Measurements from ENCODE around the gene RNF112. TPM values are rescaled to one million over a fixed set of nuclear protein-coding genes. Genes with fewer than 3 reads are reported as not detected.

RNF112 gene
- total and polyA plus RNA-seq, 3 donors from 2014 or later = 2.1 to 8.1 (median 4.6) TPM

- DNase-seq = no peak
- H3K4me3 ChIP-seq = no peak overlapping the region
- H3K4me1 ChIP-seq = peaks cover 3% of the 10 kb centered on the region
- no peaks in the 10 kb centered on the region for H3K27me3 ChIP-seq
- no peak overlapping the region for H3K27ac ChIP-seq
- no peaks in the 10 kb centered on the region for H3K36me3 ChIP-seq (ENCODE audit: low read depth, missing control alignments)
- H3K9me3 ChIP-seq = no peaks in the 10 kb centered on the region
- TF ChIP-seq POLR2A (IDR thresholded peaks at IDR 0.05) = no peak
- intact Hi-C loops (cut with DNase I; ENCODE audit: low total_unique reads) = loop anchor here (10.0 kb wide), 1 partner anchor 395 kb away; no protein-coding TSS in a partner anchor
- WGBS, 2 donors = 82 to 86% methylated on average over 10 to 12 of the region's 12 CpGs
These were observed 41.1 kb upstream of the RNF112 start for GRCh38 chr17:19369846-19370492.

GRCh38 chr17:19370493-19370960 lies 40.5 kb upstream of the RNF112 start:
- no peaks in the 10 kb centered on the region for H3K9me3 ChIP-seq
- H3K27me3 ChIP-seq = no peaks in the 10 kb centered on the region
- no peak overlapping the region for H3K4me3 ChIP-seq
- H3K36me3 ChIP-seq (ENCODE audit: low read depth, missing control alignments) = no peaks in the 10 kb centered on the region
- intact Hi-C loops (cut with DNase I; ENCODE audit: low total_unique reads) = no loop called here
- TF ChIP-seq CTCF (IDR thresholded peaks at IDR 0.05) (no peak), POLR2A (IDR thresholded peaks at IDR 0.05) (no peak)
- no peak overlapping the region for H3K27ac ChIP-seq
- DNase-seq = no peak
- H3K4me1 ChIP-seq = no peaks in the 10 kb centered on the region
- 80 to 86% methylated on average over 1 to 7 of the region's 7 CpGs for WGBS, 2 donors

GRCh38 chr17:19371259-19372010 lies 39.6 kb upstream of the RNF112 start:
- H3K36me3 ChIP-seq (ENCODE audit: low read depth, missing control alignments) = no peaks in the 10 kb centered on the region
- TF ChIP-seq CTCF (IDR thresholded peaks at IDR 0.05) (no peak), POLR2A (IDR thresholded peaks at IDR 0.05) (no peak)
- no peaks in the 10 kb centered on the region for H3K27me3 ChIP-seq
- intact Hi-C loops (cut with DNase I; ENCODE audit: low total_unique reads) = no loop called here
- DNase-seq = no peak
- H3K4me1 ChIP-seq = no peaks in the 10 kb centered on the region
- no peak overlapping the region for H3K4me3 ChIP-seq
- no peaks in the 10 kb centered on the region for H3K9me3 ChIP-seq
- H3K27ac ChIP-seq = no peak overlapping the region
- WGBS, 2 donors = 97 to 99% methylated on average over 6 to 7 of the region's 7 CpGs

GRCh38 chr17:19372011-19372370 lies 39.0 kb upstream of the RNF112 start:
- Histone ChIP-seq H3K4me1 (no peaks in the 10 kb centered on the region), H3K27me3 (no peaks in the 10 kb centered on the region), H3K4me3 (no peak overlapping the region), H3K36me3 (ENCODE audit: low read depth, missing control alignments) (no peaks in the 10 kb centered on the region), H3K9me3 (no peaks in the 10 kb centered on the region), H3K27ac (no peak overlapping the region)
- intact Hi-C loops (cut with DNase I; ENCODE audit: low total_unique reads) = no loop called here
- no peak for DNase-seq
- 91 to 93% methylated on average over 9 of the region's 9 CpGs for WGBS, 2 donors
- TF ChIP-seq POLR2A (IDR thresholded peaks at IDR 0.05) (no peak), CTCF (IDR thresholded peaks at IDR 0.05) (no peak)

- no peak for DNase-seq
These were observed 38.6 kb upstream of the RNF112 start for GRCh38 chr17:19372439-19372838.

More at GRCh38 chr17:19372439-19372838, 38.6 kb upstream of the RNF112 start:
- intact Hi-C loops (cut with DNase I; ENCODE audit: low total_unique reads) = no loop called here
- Histone ChIP-seq H3K27me3 (no peaks in the 10 kb centered on the region), H3K4me3 (no peak overlapping the region), H3K9me3 (no peaks in the 10 kb centered on the region), H3K27ac (no peak overlapping the region), H3K4me1 (no peaks in the 10 kb centered on the region), H3K36me3 (ENCODE audit: low read depth, missing control alignments) (no peaks in the 10 kb centered on the region)
- 87 to 92% methylated on average over 12 of the region's 12 CpGs for WGBS, 2 donors
- TF ChIP-seq POLR2A (IDR thresholded peaks at IDR 0.05) = no peak
- no peak for TF ChIP-seq CTCF (IDR thresholded peaks at IDR 0.05)

Data from testis (tissue), 3 donors.